ENCODE results near the gene ARL6IP1. TPM values are rescaled to one million over a fixed set of nuclear protein-coding genes. Genes with fewer than 3 reads are reported as not detected.

Gene ARL6IP1
- polyA plus RNA-seq, 2 of the 4 experiments (the other 2 are of a cell fraction) = 459 to 479 TPM

- H3K9me3 ChIP-seq = no peaks in the 10 kb centered on the region
- FAIRE-seq (no peak), DNase-seq (ENCODE audit: low read depth in 1 of 2, low spot score in 1 of 2) (no peak), ATAC-seq (no peak)
- H3K4me2 ChIP-seq = no peak overlapping the region
- POLR2A ChIA-PET = no interaction called here
- H3K27ac ChIP-seq = no peak overlapping the region
- H3K4me1 ChIP-seq = no peaks in the 10 kb centered on the region
- 97% methylated on average over 1 of the region's 1 CpG for WGBS (ENCODE audit: missing lambda C conversion rate)
- CTCF ChIA-PET = interaction anchor here (0.6 to 3.0 kb wide), 5 partner anchors 29 to 240 kb away, joined by 3 to 13 read pairs (median 4); partner anchors contain the start of gene ARL6IP1
- no peak overlapping the region for H3K4me3 ChIP-seq
- no peak for TF ChIP-seq E2F6 (IDR thresholded peaks at IDR 0.05; ENCODE audit: borderline replicate concordance, low read depth)
- no peak for TF ChIP-seq MAFK (IDR thresholded peaks at IDR 0.05; ENCODE audit: partially characterized antibody)
- no peak for TF ChIP-seq BHLHE40 (IDR thresholded peaks at IDR 0.05; ENCODE audit: low read depth, low read length)
- TF ChIP-seq NPAS2 (CRISPR knock-in tag; IDR thresholded peaks at IDR 0.05; ENCODE audit: borderline replicate concordance) = no peak
- no peak for TF ChIP-seq HOXB13 (CRISPR knock-in tag; IDR thresholded peaks at IDR 0.05; ENCODE audit: low read depth)
- no peak for TF ChIP-seq EHMT2 (IDR thresholded peaks at IDR 0.05; ENCODE audit: low read depth)
- TF ChIP-seq POLR2AphosphoS2 (conservative IDR thresholded peaks at IDR 0.05; ENCODE audit: low read length) = no peak
- TF ChIP-seq HEYL (CRISPR knock-in tag; IDR thresholded peaks at IDR 0.05) = no peak
- TF ChIP-seq HES2 (IDR thresholded peaks at IDR 0.05) = no peak
- TF ChIP-seq CHD4 (IDR thresholded peaks at IDR 0.05; ENCODE audit: borderline replicate concordance) = no peak
- TF ChIP-seq HOXA7 (CRISPR knock-in tag; IDR thresholded peaks at IDR 0.05) = no peak
Measured at GRCh38 chr16:18846416-18846815, 45.1 kb upstream of the ARL6IP1 start.

- H3K27ac ChIP-seq = no peak overlapping the region
- ChIA-PET CTCF (interaction anchor here (1.6 kb wide), 1 partner anchor 40 kb away, joined by 4 read pairs; no protein-coding TSS in a partner anchor), POLR2A (no interaction called here)
- no peaks in the 10 kb centered on the region for H3K4me1 ChIP-seq
- FAIRE-seq (no peak), DNase-seq (ENCODE audit: low read depth in 1 of 2, low spot score in 1 of 2) (no peak), ATAC-seq (no peak)
- no peak overlapping the region for H3K4me2 ChIP-seq
- 98% methylated on average over 6 of the region's 6 CpGs for WGBS (ENCODE audit: missing lambda C conversion rate)
- H3K4me3 ChIP-seq = no peak overlapping the region
- no peak for TF ChIP-seq CEBPB (IDR thresholded peaks at IDR 0.05)
- no peak for TF ChIP-seq HOXB5 (CRISPR knock-in tag; IDR thresholded peaks at IDR 0.05)
- no peak for TF ChIP-seq PBX3 (IDR thresholded peaks at IDR 0.05)
- TF ChIP-seq MAX (IDR thresholded peaks at IDR 0.05) = no peak
- TF ChIP-seq GATA3 (IDR thresholded peaks at IDR 0.05; ENCODE audit: borderline replicate concordance) = no peak
- TF ChIP-seq CBX2 (IDR thresholded peaks at IDR 0.05; ENCODE audit: borderline replicate concordance, low read depth) = no peak
- TF ChIP-seq HMGXB4 (CRISPR knock-in tag; IDR thresholded peaks at IDR 0.05; ENCODE audit: borderline replicate concordance) = no peak
- H3K9me3 ChIP-seq = no peaks in the 10 kb centered on the region
Measured at GRCh38 chr16:18842565-18842964, 41.2 kb upstream of the ARL6IP1 start.

GRCh38 chr16:18841833-18842525 is 40.6 kb upstream of the ARL6IP1 start:
- TF ChIP-seq ESRRA (IDR thresholded peaks at IDR 0.05; ENCODE audit: borderline replicate concordance, low read length) (no peak), ZFP36 (IDR thresholded peaks at IDR 0.05; ENCODE audit: borderline replicate concordance, partially characterized antibody) (no peak), POLR2A (IDR thresholded peaks at IDR 0.05; ENCODE audit: low read length) (no peak), FOSL2 (IDR thresholded peaks at IDR 0.05) (no peak), FOSL2 (CRISPR knock-in tag; IDR thresholded peaks at IDR 0.05) (no peak), MAZ (IDR thresholded peaks at IDR 0.05; ENCODE audit: borderline replicate concordance, low read depth, low read length) (no peak), HOXB13 (CRISPR knock-in tag; IDR thresholded peaks at IDR 0.05; ENCODE audit: low read depth) (no peak), KDM5A (IDR thresholded peaks at IDR 0.05) (no peak), TFCP2L1 (CRISPR knock-in tag; IDR thresholded peaks at IDR 0.05) (no peak)
- 90% methylated on average over 7 of the region's 7 CpGs for WGBS (ENCODE audit: missing lambda C conversion rate)
- POLR2A ChIA-PET = no interaction called here
- H3K4me1 ChIP-seq = no peaks in the 10 kb centered on the region
- ATAC-seq (no peak), DNase-seq (ENCODE audit: low read depth in 1 of 2, low spot score in 1 of 2) (no peak), FAIRE-seq (no peak)
- no peaks in the 10 kb centered on the region for H3K9me3 ChIP-seq
- H3K27ac ChIP-seq = no peak overlapping the region
- no peak overlapping the region for H3K4me3 ChIP-seq
- H3K4me2 ChIP-seq = no peak overlapping the region
- CTCF ChIA-PET = interaction anchor here (1.6 kb wide), 1 partner anchor 40 kb away, joined by 4 read pairs; no protein-coding TSS in a partner anchor
